Common myeloid progenitor, CD34-positive (primary cell): Measurements from ENCODE around the gene DACT3.

Experiments
- CTCF ChIA-PET: fragments of 350-600 bp; sonication (Branson Sonifier 250); formaldehyde crosslinking; loops from one replicate; lab custom pipeline; 2021; ENCODE audit warnings: antibody characterized with exemption; lab: Charles Lee
- POLR2A ChIA-PET: fragments of 350-600 bp; sonication (Branson Sonifier 250); formaldehyde crosslinking; loops from one replicate; lab custom pipeline; 2021; ENCODE audit warnings: antibody characterized with exemption; lab: Charles Lee
- DNase-seq, 3 donors: peaks; one replicate each; pipeline versions ENCODE4 v3.0.0 to v3.0.0-alpha.2; 2013
- H3K27ac ChIP-seq, 2 experiments: 1 replicate in 1 of 2; 2 replicates in 1 of 2; pipeline ENCODE4 v1.7.0; 2013; ENCODE audit warnings: inconsistent platforms in 2 of 2, low read length in 2 of 2, mild to moderate bottlenecking in 2 of 2, low read depth in 1 of 2, moderate library complexity in 1 of 2; ENCODE audit not compliant: severe bottlenecking in 2 of 2, insufficient read depth in 1 of 2, poor library complexity in 1 of 2
- H3K27me3 ChIP-seq, 5 experiments: replicated peaks in 2 of 5; 1 replicate in 3 of 5; 2 replicates in 2 of 5; pipeline versions ENCODE4 v1.6.1 to v1.7.0; 2013; ENCODE audit warnings: low read length in 4 of 5, mild to moderate bottlenecking in 2 of 5, moderate library complexity in 2 of 5, inconsistent platforms in 1 of 5; ENCODE audit not compliant: insufficient read depth in 5 of 5, control insufficient read depth in 4 of 5
- H3K36me3 ChIP-seq, 4 experiments: 1 replicate in 2 of 4; 2 replicates in 2 of 4; pipeline versions ENCODE4 v1.6.1 to v1.7.0; 2013; ENCODE audit warnings: low read length in 3 of 4, control low read depth in 1 of 4, mild to moderate bottlenecking in 1 of 4; ENCODE audit not compliant: control insufficient read depth in 4 of 4, insufficient read depth in 4 of 4
- H3K4me1 ChIP-seq, 4 experiments: 1 replicate in 3 of 4; 2 replicates in 1 of 4; pipeline versions ENCODE4 v1.6.1 to v1.7.1; 2013; ENCODE audit warnings: low read length in 3 of 4, mild to moderate bottlenecking in 3 of 4, control low read depth in 1 of 4, inconsistent platforms in 1 of 4, moderate library complexity in 1 of 4; ENCODE audit not compliant: control insufficient read depth in 4 of 4, insufficient read depth in 4 of 4; ENCODE audit errors: control extremely low read depth in 1 of 4
- H3K4me3 ChIP-seq, 7 experiments: 1 replicate in 4 of 7; 2 replicates in 3 of 7; pipeline versions ENCODE4 v1.5.1 to v1.7.0; 2013; ENCODE audit warnings: mild to moderate bottlenecking in 7 of 7, low read length in 6 of 7, moderate library complexity in 6 of 7, inconsistent platforms in 2 of 7, low read depth in 2 of 7, control low read depth in 1 of 7; ENCODE audit not compliant: insufficient read depth in 4 of 7, control insufficient read depth in 1 of 7; ENCODE audit errors: extremely low read depth in 1 of 7
- H3K9me3 ChIP-seq, 5 experiments: 1 replicate in 4 of 5; 2 replicates in 1 of 5; pipeline versions ENCODE4 v1.6.1 to v1.7.1; 2013; ENCODE audit warnings: low read length in 4 of 5, mild to moderate bottlenecking in 2 of 5, inconsistent platforms in 1 of 5, low read depth in 1 of 5, moderate library complexity in 1 of 5; ENCODE audit not compliant: control insufficient read depth in 4 of 5, insufficient read depth in 2 of 5; ENCODE audit errors: control extremely low read depth in 1 of 5
- WGBS: methylation state at CpG from one replicate; pipeline ENCODE4 v1.1.5; 2013; ENCODE audit not compliant: insufficient coverage; 5-methylcytosine and 5-hydroxymethylcytosine counted together

The DACT3 gene

DNA sequence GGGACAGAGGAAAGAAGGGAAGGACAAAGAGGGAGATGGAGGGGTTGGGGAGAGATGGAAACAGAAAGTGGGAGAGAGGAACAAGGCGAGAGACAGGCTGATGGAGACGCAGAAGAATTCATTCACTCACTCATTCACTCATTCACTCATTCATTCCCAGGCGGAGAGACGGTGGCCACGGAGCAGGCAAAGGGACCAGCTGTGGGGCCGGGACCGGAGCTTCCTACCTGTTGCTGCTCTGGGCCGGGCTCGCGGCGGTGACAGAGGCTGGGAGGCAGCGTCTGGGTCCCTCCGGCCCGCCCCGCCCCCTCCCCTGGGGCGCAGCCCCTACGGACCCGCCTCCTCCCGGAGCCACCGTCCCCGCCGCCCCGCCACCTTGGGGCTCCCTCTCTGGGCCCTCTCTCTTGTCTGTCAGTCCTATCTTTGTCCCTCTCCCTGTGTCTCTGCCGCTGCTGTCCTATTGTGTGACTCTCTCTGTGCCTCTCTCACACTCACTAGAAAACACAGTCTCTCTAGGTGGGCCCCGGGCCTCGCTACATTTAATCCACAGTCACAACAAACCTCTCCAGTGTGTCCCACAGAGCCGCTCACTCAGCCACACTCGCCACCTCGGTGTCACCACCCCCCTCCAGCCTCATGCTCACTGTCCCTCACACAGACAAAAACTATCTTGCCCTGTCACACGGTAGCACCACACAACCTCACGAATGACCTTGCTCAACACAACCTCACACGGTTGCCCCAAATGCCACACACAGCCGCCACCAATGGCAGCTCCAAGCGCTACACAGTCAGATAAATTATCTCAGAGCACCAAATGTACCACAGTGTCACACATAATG, 24.8 kb downstream of the DACT3 start, which contains the start of gene GNG8:
GNG8 (minus strand) TSS at position 283 of the 842 bp plus-strand sequence. CDS start 1,520 bp downstream, outside the sequence.
- WGBS, result 40% methylated on average over 18 of the region's 34 CpGs
- DNase-seq, result peak in 2 of 3 donors; percentile 42 to 62
- POLR2A ChIA-PET, result no interaction called here
- H3K27me3 ChIP-seq, result peaks cover 0 to 57% (median 16%) of the 10 kb centered on the region in 5 experiments
- H3K36me3 ChIP-seq, result no peaks in the 10 kb centered on the region
- no peak within 1 kb of the TSS for H3K4me3 ChIP-seq
- H3K9me3 ChIP-seq, result no peaks in the 10 kb centered on the region
- peaks cover 3 to 51% (median 42%) of the 10 kb centered on the region in 4 experiments for H3K4me1 ChIP-seq
- no peak within 1 kb of the TSS for H3K27ac ChIP-seq
- CTCF ChIA-PET, result interaction anchor here (0.6 to 2.0 kb wide), 3 partner anchors 19 to 25 kb away, joined by 3 to 6 read pairs (median 5); no protein-coding TSS in a partner anchor

- H3K4me1 ChIP-seq, result peaks cover 0 to 61% (median 51%) of the 10 kb centered on the region in 4 experiments
- ChIA-PET POLR2A (interaction anchor here (0.9 kb wide), 1 partner anchor 24 kb away, joined by 3 read pairs; no protein-coding TSS in a partner anchor), CTCF (interaction anchor here (1.0 to 1.6 kb wide), 2 partner anchors 18 to 34 kb away, joined by 3 to 5 read pairs; partner anchors contain the start of gene CALM3)
Observed at GRCh38 chr19:46634656-46635218, 26.2 kb downstream of the DACT3 start.

GRCh38 chr19:46634045-46634655, 26.8 kb downstream of the DACT3 start:
- peak; percentile 85 to 92 (median 88) for DNase-seq
- ChIA-PET CTCF (interaction anchor here (1.0 to 11.3 kb wide), 4 partner anchors 17 to 33 kb away, joined by 3 to 172 read pairs (median 15); partner anchors contain the start of genes CALM3 and DACT3), POLR2A (interaction anchor here (0.9 kb wide), 1 partner anchor 23 kb away, joined by 3 read pairs; no protein-coding TSS in a partner anchor)
- 0% methylated on average over 20 of the region's 38 CpGs for WGBS
- Histone ChIP-seq H3K36me3 (no peaks in the 10 kb centered on the region), H3K9me3 (no peaks in the 10 kb centered on the region), H3K27ac (no peak overlapping the region), H3K4me1 (peaks cover 0 to 61% (median 49%) of the 10 kb centered on the region in 4 experiments), H3K4me3 (peak overlapping the region in 5 of 7 experiments; percentile 37 to 76 (median 58)), H3K27me3 (peaks cover 0 to 42% (median 9%) of the 10 kb centered on the region in 5 experiments)

More at GRCh38 chr19:46634656-46635218, 26.2 kb downstream of the DACT3 start:
- no peaks in the 10 kb centered on the region for H3K9me3 ChIP-seq
- no peaks in the 10 kb centered on the region for H3K36me3 ChIP-seq
- H3K27ac ChIP-seq, result no peak overlapping the region
- DNase-seq, result no peak
- H3K4me3 ChIP-seq, result peak overlapping the region in 2 of 7 experiments; percentile 32 to 38
- WGBS, result 3% methylated on average over 18 of the region's 23 CpGs
- peaks cover 0 to 46% (median 9%) of the 10 kb centered on the region in 5 experiments for H3K27me3 ChIP-seq

GRCh38 chr19:46633130-46633529, 27.9 kb downstream of the DACT3 start:
- Histone ChIP-seq H3K27ac (no peak overlapping the region), H3K9me3 (no peaks in the 10 kb centered on the region), H3K4me1 (peaks cover 0 to 51% (median 41%) of the 10 kb centered on the region in 4 experiments), H3K36me3 (no peaks in the 10 kb centered on the region), H3K27me3 (peaks cover 0 to 40% (median 9%) of the 10 kb centered on the region in 5 experiments), H3K4me3 (no peak overlapping the region)
- ChIA-PET POLR2A (no interaction called here), CTCF (interaction anchor here (4.2 to 11.3 kb wide), 2 partner anchors 16 to 29 kb away, joined by 25 to 172 read pairs; partner anchors contain the start of gene DACT3)
- 100% methylated on average over 2 of the region's 3 CpGs for WGBS
- DNase-seq, result no peak

DNA sequence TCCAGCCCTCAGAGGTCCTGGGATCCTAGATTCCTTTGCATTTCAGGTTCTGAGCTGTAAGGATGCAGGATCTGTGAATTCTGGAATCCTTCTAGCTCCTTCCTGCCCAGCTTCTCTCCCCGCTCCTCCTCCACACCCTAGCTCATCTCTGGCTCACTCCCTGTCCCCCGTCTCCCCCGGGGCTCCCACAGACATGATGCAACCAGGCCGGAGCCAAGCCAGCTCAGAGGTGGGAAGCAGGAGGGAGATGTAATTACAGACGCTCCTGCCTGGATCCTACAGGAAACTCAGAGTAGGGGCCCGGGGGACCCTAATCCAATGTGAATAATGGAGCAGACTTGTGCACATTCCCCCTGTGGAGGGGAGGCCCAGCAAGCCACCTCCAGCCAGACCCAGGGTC, 29.5 kb downstream of the DACT3 start:
- Histone ChIP-seq H3K4me3 (no peak overlapping the region), H3K9me3 (no peaks in the 10 kb centered on the region), H3K27me3 (peaks cover 0 to 26% (median 9%) of the 10 kb centered on the region in 5 experiments), H3K36me3 (no peaks in the 10 kb centered on the region), H3K27ac (no peak overlapping the region), H3K4me1 (peaks cover 0 to 57% (median 42%) of the 10 kb centered on the region in 4 experiments)
- WGBS, result 100% methylated on average over 2 of the region's 6 CpGs
- no peak for DNase-seq
- CTCF ChIA-PET, result interaction anchor here (1.0 to 11.3 kb wide), 6 partner anchors 9 to 72 kb away, joined by 3 to 172 read pairs (median 4); partner anchors contain the start of gene DACT3
- POLR2A ChIA-PET, result no interaction called here

DNA sequence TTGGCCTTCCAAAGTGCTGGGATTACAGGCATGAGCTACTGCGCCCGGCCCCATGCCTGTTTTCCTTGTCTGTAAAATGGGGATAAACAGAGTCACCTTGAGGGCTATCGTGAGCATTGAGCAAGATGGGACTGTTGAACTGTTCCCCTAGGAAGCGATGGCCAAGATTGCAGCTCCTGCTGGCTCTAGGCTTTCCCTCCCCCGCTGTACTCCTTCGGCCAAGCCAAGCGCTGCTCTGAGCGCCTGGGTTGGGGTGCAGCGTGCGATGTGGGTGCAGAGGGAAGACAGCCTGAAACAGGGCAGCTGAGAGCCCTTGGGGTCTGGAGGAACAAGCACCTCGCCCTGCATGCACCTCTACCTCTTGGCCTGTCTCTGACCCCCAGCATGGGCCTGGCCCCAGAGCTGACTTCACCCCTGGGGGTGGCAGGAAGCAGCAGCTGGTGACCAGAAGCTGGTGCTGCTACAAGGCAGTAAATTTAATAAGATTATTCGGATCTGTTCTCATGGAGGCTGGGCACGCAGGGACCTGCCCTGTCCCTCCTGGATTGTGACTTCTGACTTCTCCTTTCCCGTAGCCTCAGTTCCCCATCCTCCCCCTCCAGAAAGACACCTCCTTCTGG, 30.3 kb downstream of the DACT3 start:
- POLR2A ChIA-PET, result no interaction called here

More for the DNA sequence above, 30.3 kb downstream of the DACT3 start:
- peaks cover 0 to 59% (median 46%) of the 10 kb centered on the region in 4 experiments for H3K4me1 ChIP-seq
- CTCF ChIA-PET, result interaction anchor here (1.1 to 11.3 kb wide), 5 partner anchors 10 to 72 kb away, joined by 3 to 172 read pairs (median 4); partner anchors contain the start of gene DACT3
- no peaks in the 10 kb centered on the region for H3K36me3 ChIP-seq
- H3K27ac ChIP-seq, result no peak overlapping the region
- no peak overlapping the region for H3K4me3 ChIP-seq
- DNase-seq, result no peak
- WGBS, result 75% methylated on average over 11 of the region's 14 CpGs
- H3K9me3 ChIP-seq, result no peaks in the 10 kb centered on the region
- peaks cover 0 to 19% (median 9%) of the 10 kb centered on the region in 5 experiments for H3K27me3 ChIP-seq
